Gastrocnemius medialis (tissue), 4 donors: ENCODE measurements around the gene PLD3.

ENCODE experiments used
- CTCF ChIP-seq, 5 experiments: fragments of 450-650 bp in 3 of 5; fragments of 200-600 bp in 2 of 5; sonication (generic) in 2 of 5; IDR thresholded peaks in 4 of 5; conservative IDR thresholded peaks in 1 of 5; 1 replicate in 4 of 5; 2 replicates in 1 of 5; pipeline ENCODE4 v1.5.1; 2016 to 2019; ENCODE audit warnings: antibody characterized with exemption in 5 of 5, mild to moderate bottlenecking in 3 of 5, moderate library complexity in 3 of 5
- POLR2A ChIP-seq, 2 donors: fragments of 450-650 bp; IDR thresholded peaks; one replicate each; pipeline ENCODE4 v1.6.1; 2017; ENCODE audit warnings: antibody characterized with exemption in 2 of 2, mild to moderate bottlenecking in 2 of 2, moderate library complexity in 2 of 2

DNA sequence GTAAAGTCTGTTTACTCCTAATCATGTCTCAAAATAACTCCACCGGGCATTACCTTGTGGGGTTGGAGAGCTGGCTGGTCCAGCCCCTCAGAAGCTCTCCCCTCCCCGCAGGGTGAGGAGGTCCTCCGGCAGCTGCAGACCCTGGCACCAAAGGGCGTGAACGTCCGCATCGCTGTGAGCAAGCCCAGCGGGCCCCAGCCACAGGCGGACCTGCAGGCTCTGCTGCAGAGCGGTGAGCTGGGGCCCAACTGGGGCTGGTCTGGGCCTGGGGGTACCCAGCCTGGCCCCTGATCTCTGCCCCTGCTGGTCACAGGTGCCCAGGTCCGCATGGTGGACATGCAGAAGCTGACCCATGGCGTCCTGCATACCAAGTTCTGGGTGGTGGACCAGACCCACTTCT, 21.3 kb downstream of the PLD3 start:
- no peak for TF ChIP-seq CTCF (IDR thresholded peaks at IDR 0.05 in 4 of 5, conservative IDR thresholded peaks at IDR 0.05 in 1 of 5)
- no peak for TF ChIP-seq POLR2A (IDR thresholded peaks at IDR 0.05)
